ENCODE measurements around the gene UBASH3B.

UBASH3B gene

GRCh38 chr11:122755941-122756340 lies 100.4 kb downstream of the UBASH3B start:
- Histone ChIP-seq H3K4me3 (ENCODE audit: low read length in 2 of 2) (no peak overlapping the region), H3K27ac (ENCODE audit: low read length) (no peak overlapping the region), H3K9ac (ENCODE audit: low read length in 2 of 2) (no peak overlapping the region), H3K36me3 (ENCODE audit: control insufficient read depth in 2 of 2, insufficient read depth in 2 of 2, low read length in 2 of 2) (no peaks in the 10 kb centered on the region), H3K27me3 (ENCODE audit: control insufficient read depth in 1 of 2, insufficient read depth in 2 of 2, low read length in 2 of 2) (no peaks in the 10 kb centered on the region), H3K4me1 (ENCODE audit: control insufficient read depth, insufficient read depth, low read length) (no peaks in the 10 kb centered on the region), H3K9me3 (ENCODE audit: control insufficient read depth in 2 of 2, low read length in 2 of 2) (no peaks in the 10 kb centered on the region)

DNA sequence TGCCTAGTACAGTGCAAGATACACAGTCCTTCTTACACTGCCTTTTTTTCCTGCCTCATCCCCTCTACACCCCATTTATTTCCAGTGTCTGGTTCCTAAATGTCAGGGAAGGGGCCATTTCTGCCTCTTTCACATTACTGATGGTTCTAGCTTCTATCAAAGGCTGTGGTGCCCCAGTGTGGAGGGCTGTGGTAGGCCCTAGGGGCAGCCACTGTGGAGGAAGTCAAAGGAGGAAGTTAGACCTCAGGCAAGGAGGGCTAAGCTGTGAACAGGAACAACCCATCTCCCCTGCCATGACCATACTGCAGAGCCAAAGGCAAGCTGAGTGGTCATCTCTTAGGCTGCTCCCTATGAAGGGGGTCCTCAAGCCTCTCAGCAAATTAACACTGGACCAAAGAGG lies 100.9 kb downstream of the UBASH3B start:
- no peak overlapping the region for H3K27ac ChIP-seq (ENCODE audit: low read length)
- no peak overlapping the region for H3K4me3 ChIP-seq (ENCODE audit: low read length in 2 of 2)
- H3K27me3 ChIP-seq (ENCODE audit: control insufficient read depth in 1 of 2, insufficient read depth in 2 of 2, low read length in 2 of 2): no peaks in the 10 kb centered on the region
- no peaks in the 10 kb centered on the region for H3K9me3 ChIP-seq (ENCODE audit: control insufficient read depth in 2 of 2, low read length in 2 of 2)
- H3K4me1 ChIP-seq (ENCODE audit: control insufficient read depth, insufficient read depth, low read length): no peaks in the 10 kb centered on the region
- H3K9ac ChIP-seq (ENCODE audit: low read length in 2 of 2): no peak overlapping the region
- H3K36me3 ChIP-seq (ENCODE audit: control insufficient read depth in 2 of 2, insufficient read depth in 2 of 2, low read length in 2 of 2): no peaks in the 10 kb centered on the region

- H3K27ac ChIP-seq (ENCODE audit: low read length): no peak overlapping the region
These were observed 101.7 kb downstream of the UBASH3B start for GRCh38 chr11:122757201-122757600.

DNA sequence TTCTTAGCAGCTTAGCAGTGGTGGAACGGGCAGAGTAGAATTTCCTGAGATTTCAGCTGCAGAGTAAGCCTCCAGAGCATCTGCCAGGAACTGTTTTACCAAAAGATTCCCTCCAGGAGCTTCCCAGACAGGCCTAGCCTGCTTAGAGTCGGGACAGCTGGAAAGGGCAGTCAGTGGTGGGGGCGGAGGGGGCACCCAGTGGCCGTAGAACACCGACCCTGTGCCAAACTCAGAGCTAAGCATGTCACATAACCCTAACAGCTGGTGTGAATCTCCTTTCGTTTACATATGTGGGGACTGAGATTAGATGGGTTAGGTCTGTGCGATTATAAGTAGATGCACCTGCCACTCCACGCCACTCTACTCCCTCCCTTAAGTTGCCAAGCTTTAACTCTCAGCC lies 102.8 kb downstream of the UBASH3B start:
- H3K9ac ChIP-seq (ENCODE audit: low read length in 2 of 2): no peak overlapping the region
- no peaks in the 10 kb centered on the region for H3K4me1 ChIP-seq (ENCODE audit: control insufficient read depth, insufficient read depth, low read length)
- no peaks in the 10 kb centered on the region for H3K9me3 ChIP-seq (ENCODE audit: control insufficient read depth in 2 of 2, low read length in 2 of 2)
- H3K4me3 ChIP-seq (ENCODE audit: low read length in 2 of 2): no peak overlapping the region
- H3K27me3 ChIP-seq (ENCODE audit: control insufficient read depth in 1 of 2, insufficient read depth in 2 of 2, low read length in 2 of 2): no peaks in the 10 kb centered on the region
- H3K36me3 ChIP-seq (ENCODE audit: control insufficient read depth in 2 of 2, insufficient read depth in 2 of 2, low read length in 2 of 2): no peaks in the 10 kb centered on the region
- no peak overlapping the region for H3K27ac ChIP-seq (ENCODE audit: low read length)

More at GRCh38 chr11:122757201-122757600, 101.7 kb downstream of the UBASH3B start:
- Histone ChIP-seq H3K9ac (ENCODE audit: low read length in 2 of 2) (no peak overlapping the region), H3K4me1 (ENCODE audit: control insufficient read depth, insufficient read depth, low read length) (no peaks in the 10 kb centered on the region), H3K27me3 (ENCODE audit: control insufficient read depth in 1 of 2, insufficient read depth in 2 of 2, low read length in 2 of 2) (no peaks in the 10 kb centered on the region), H3K4me3 (ENCODE audit: low read length in 2 of 2) (no peak overlapping the region), H3K9me3 (ENCODE audit: control insufficient read depth in 2 of 2, low read length in 2 of 2) (no peaks in the 10 kb centered on the region), H3K36me3 (ENCODE audit: control insufficient read depth in 2 of 2, insufficient read depth in 2 of 2, low read length in 2 of 2) (no peaks in the 10 kb centered on the region)

- no peak overlapping the region for H3K4me3 ChIP-seq (ENCODE audit: low read length in 2 of 2)
These were observed 103.5 kb downstream of the UBASH3B start for GRCh38 chr11:122758974-122759373.

DNA sequence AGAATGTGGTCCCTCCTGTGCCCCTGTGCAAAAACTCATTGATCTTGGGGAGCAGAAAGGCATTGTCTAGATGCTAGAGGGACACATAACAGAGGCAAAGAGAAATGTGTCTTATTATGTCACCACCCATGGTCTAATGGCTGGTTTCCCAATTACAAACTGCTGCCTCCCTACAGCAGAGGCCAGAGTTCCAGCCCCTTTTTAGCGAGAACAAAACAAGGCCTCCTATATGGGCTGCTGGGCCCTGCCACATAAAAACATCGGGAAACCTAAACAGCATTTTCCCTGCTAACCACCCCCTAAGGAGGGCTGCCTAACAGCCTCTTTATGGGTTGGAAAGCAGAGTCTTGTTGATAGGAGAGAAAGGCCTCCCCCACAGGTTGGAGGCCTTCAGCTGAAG lies 107.6 kb downstream of the UBASH3B start:
- Histone ChIP-seq H3K27me3 (ENCODE audit: control insufficient read depth in 1 of 2, insufficient read depth in 2 of 2, low read length in 2 of 2) (no peaks in the 10 kb centered on the region), H3K4me3 (ENCODE audit: low read length in 2 of 2) (no peak overlapping the region), H3K36me3 (ENCODE audit: control insufficient read depth in 2 of 2, insufficient read depth in 2 of 2, low read length in 2 of 2) (no peaks in the 10 kb centered on the region), H3K27ac (ENCODE audit: low read length) (no peak overlapping the region), H3K4me1 (ENCODE audit: control insufficient read depth, insufficient read depth, low read length) (no peaks in the 10 kb centered on the region), H3K9me3 (ENCODE audit: control insufficient read depth in 2 of 2, low read length in 2 of 2) (no peaks in the 10 kb centered on the region), H3K9ac (ENCODE audit: low read length in 2 of 2) (no peak overlapping the region)

More at GRCh38 chr11:122758974-122759373, 103.5 kb downstream of the UBASH3B start:
- no peaks in the 10 kb centered on the region for H3K27me3 ChIP-seq (ENCODE audit: control insufficient read depth in 1 of 2, insufficient read depth in 2 of 2, low read length in 2 of 2)
- H3K9ac ChIP-seq (ENCODE audit: low read length in 2 of 2): no peak overlapping the region
- no peaks in the 10 kb centered on the region for H3K4me1 ChIP-seq (ENCODE audit: control insufficient read depth, insufficient read depth, low read length)
- no peak overlapping the region for H3K27ac ChIP-seq (ENCODE audit: low read length)
- H3K9me3 ChIP-seq (ENCODE audit: control insufficient read depth in 2 of 2, low read length in 2 of 2): no peaks in the 10 kb centered on the region
- H3K36me3 ChIP-seq (ENCODE audit: control insufficient read depth in 2 of 2, insufficient read depth in 2 of 2, low read length in 2 of 2): no peaks in the 10 kb centered on the region

DNA sequence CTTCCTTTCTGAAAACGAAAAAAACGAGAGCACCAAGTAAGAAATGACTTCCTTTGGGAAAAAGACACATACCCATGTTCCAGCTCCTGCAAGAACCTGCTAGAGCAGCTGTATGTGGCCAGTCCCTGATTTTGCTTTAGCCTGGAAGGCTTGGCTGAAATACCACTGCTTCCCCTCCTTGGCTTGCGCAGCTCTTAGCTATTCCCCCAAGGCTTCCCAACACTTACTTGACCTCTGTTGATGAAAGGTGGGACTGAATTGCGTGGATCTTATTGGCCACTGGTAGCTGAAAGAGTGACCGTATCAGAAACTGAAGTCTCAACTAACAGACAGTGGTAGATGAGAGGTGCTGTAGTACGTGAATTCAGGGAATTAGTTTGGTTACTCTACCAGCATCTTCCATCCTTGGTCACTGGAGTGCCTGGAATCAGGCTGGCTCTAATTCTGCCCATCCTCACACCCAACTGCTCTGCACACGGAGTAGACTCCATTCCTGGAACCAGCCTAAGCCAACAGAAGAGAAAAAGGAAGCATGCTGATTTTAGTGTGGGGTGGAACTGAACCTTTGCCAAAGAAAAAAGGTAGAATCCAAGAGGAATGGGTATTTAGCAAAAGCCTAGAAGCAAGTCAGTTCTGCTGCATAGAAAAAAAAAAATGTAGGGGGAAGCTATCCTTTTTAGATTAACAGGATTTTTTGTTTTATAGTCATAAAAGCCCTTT lies 109.0 kb downstream of the UBASH3B start:
- H3K36me3 ChIP-seq (ENCODE audit: control insufficient read depth in 2 of 2, insufficient read depth in 2 of 2, low read length in 2 of 2): no peaks in the 10 kb centered on the region
- H3K9me3 ChIP-seq (ENCODE audit: control insufficient read depth in 2 of 2, low read length in 2 of 2): no peaks in the 10 kb centered on the region
- no peak overlapping the region for H3K4me3 ChIP-seq (ENCODE audit: low read length in 2 of 2)
- H3K9ac ChIP-seq (ENCODE audit: low read length in 2 of 2): no peak overlapping the region
- no peaks in the 10 kb centered on the region for H3K27me3 ChIP-seq (ENCODE audit: control insufficient read depth in 1 of 2, insufficient read depth in 2 of 2, low read length in 2 of 2)
- no peaks in the 10 kb centered on the region for H3K4me1 ChIP-seq (ENCODE audit: control insufficient read depth, insufficient read depth, low read length)
- no peak overlapping the region for H3K27ac ChIP-seq (ENCODE audit: low read length)

DNA sequence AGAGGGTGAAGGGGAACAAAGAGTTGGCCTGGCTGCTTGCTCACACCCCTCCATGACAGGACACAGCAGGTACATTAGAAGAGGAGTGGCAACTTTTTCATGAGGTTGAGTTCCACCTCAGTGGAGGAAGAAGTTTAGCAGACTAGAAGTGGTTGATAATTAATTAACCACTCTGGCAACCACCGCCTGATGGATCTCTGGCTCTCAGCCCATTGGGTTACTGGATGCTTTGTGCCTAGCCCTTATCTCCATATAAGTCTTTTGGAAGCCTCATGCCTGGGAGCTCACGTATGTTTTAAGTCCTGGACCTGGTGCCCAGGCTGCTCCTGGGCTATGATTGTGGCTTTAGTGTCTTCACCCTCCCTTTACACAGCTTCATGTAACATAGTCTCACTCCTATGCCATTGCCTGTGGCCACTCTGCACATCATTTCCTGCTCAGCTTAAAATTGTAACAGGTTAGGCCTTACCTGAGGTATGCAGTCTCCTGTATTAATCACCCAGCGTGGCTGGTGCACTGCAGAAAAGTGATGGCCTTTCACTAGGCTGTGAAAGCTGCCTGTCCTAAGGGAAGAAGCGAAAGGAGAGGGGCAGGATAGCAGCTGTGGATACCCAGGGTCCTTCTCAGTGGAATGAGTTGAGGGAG lies 110.1 kb downstream of the UBASH3B start:
- Histone ChIP-seq H3K9ac (ENCODE audit: low read length in 2 of 2) (no peak overlapping the region), H3K27me3 (ENCODE audit: control insufficient read depth in 1 of 2, insufficient read depth in 2 of 2, low read length in 2 of 2) (no peaks in the 10 kb centered on the region), H3K27ac (ENCODE audit: low read length) (no peak overlapping the region), H3K4me1 (ENCODE audit: control insufficient read depth, insufficient read depth, low read length) (no peaks in the 10 kb centered on the region), H3K4me3 (ENCODE audit: low read length in 2 of 2) (no peak overlapping the region), H3K36me3 (ENCODE audit: control insufficient read depth in 2 of 2, insufficient read depth in 2 of 2, low read length in 2 of 2) (no peaks in the 10 kb centered on the region), H3K9me3 (ENCODE audit: control insufficient read depth in 2 of 2, low read length in 2 of 2) (no peaks in the 10 kb centered on the region)

DNA sequence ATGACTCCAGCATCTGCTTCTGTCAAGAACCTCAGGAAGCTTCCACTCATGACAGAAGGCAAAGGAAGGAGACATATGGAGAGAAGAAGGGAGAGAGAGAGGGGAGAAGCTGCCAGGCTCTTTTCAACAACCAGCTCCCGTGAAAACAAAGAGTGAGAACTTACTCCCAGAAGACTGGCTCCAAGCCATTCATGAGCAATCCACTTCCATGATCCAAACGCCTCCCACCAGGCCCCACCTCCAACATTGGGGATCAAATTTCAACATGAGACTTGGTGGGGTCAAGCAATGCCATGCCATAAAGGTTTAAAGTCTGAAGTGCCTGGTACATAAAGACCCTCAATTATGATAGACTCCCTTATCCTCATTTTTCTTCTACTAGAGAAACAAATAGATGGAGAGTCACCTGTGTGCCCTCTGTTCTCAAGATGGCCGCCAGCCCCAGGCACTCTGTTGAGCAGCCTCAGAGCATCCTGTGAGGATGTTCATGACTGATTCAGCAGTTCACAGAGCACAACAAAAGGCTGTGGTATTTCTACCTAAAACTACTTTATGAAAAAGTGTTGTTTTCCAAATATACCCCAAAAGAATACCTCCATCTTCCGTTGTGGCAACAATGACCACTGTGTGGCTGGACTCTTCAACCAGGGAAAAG lies 113.7 kb downstream of the UBASH3B start:
- H3K36me3 ChIP-seq (ENCODE audit: control insufficient read depth in 2 of 2, insufficient read depth in 2 of 2, low read length in 2 of 2): no peaks in the 10 kb centered on the region
- no peak overlapping the region for H3K27ac ChIP-seq (ENCODE audit: low read length)
- H3K4me1 ChIP-seq (ENCODE audit: control insufficient read depth, insufficient read depth, low read length): no peaks in the 10 kb centered on the region
- no peak overlapping the region for H3K9ac ChIP-seq (ENCODE audit: low read length in 2 of 2)
- H3K4me3 ChIP-seq (ENCODE audit: low read length in 2 of 2): no peak overlapping the region
- H3K27me3 ChIP-seq (ENCODE audit: control insufficient read depth in 1 of 2, insufficient read depth in 2 of 2, low read length in 2 of 2): no peaks in the 10 kb centered on the region
- H3K9me3 ChIP-seq (ENCODE audit: control insufficient read depth in 2 of 2, low read length in 2 of 2): no peaks in the 10 kb centered on the region

DNA sequence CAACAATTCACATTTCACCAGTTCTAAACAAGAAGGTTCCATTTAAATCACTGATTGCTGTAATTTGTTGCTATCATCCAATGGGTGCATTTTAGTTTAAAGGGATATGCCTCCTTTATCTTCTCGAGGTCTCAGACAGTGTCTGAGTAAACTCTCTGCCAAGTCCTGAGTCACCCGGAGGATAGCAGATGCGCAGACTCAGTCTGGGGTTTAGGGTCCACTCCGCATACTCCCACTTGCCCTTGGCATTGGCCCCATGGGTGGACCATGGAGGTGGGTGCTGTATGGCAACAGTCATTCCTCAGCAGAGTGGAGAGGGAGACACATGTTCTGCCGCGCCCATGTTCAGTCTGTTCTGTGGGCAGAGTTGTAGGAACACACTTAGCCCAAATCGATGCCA lies 117.4 kb downstream of the UBASH3B start:
- Histone ChIP-seq H3K36me3 (ENCODE audit: control insufficient read depth in 2 of 2, insufficient read depth in 2 of 2, low read length in 2 of 2) (no peaks in the 10 kb centered on the region), H3K9me3 (ENCODE audit: control insufficient read depth in 2 of 2, low read length in 2 of 2) (no peaks in the 10 kb centered on the region), H3K4me1 (ENCODE audit: control insufficient read depth, insufficient read depth, low read length) (no peaks in the 10 kb centered on the region), H3K27me3 (ENCODE audit: control insufficient read depth in 1 of 2, insufficient read depth in 2 of 2, low read length in 2 of 2) (peaks cover 0 to 2% of the 10 kb centered on the region in 2 donors), H3K4me3 (ENCODE audit: low read length in 2 of 2) (no peak overlapping the region), H3K9ac (ENCODE audit: low read length in 2 of 2) (no peak overlapping the region), H3K27ac (ENCODE audit: low read length) (no peak overlapping the region)
